Measurements from ENCODE around the gene GAGE12G.
"Not testable (repeated sequence)": the region's sequence is repeated elsewhere in the genome, so short reads cannot be mapped to it uniquely, and the experiment has no call there.

- TF ChIP-seq POLR2AphosphoS5 (IDR thresholded peaks at IDR 0.05; ENCODE audit: low read depth); CTCF (IDR thresholded peaks at IDR 0.05; ENCODE audit: insufficient read depth, low read length); REST (IDR thresholded peaks at IDR 0.05; ENCODE audit: insufficient replicate concordance, low read depth); SPI1 (IDR thresholded peaks at IDR 0.05; ENCODE audit: borderline replicate concordance, low read depth); GABPA (IDR thresholded peaks at IDR 0.05; ENCODE audit: low read depth): not testable (repeated sequence)
Measured at GRCh38 chrX:49589196-49589595, 19.0 kb downstream of the GAGE12G start, which contains the start of gene GAGE2A.
